GM12878 (cell line): ENCODE data around the gene ATP2A2. TPM values are rescaled to one million over a fixed set of nuclear protein-coding genes. Genes with fewer than 3 reads are reported as not detected.
A peak's percentile ranks its signal among the peaks of the same experiment; 100 is the strongest.

ENCODE experiments used
- BMI1 ChIP-seq: fragments of 450-650 bp; IDR thresholded peaks from 2 replicates; pipeline ENCODE4 v1.6.1; 2016; ENCODE audit warnings: mild to moderate bottlenecking, moderate library complexity, borderline replicate concordance
- E4F1 ChIP-seq: fragments of 450-650 bp; IDR thresholded peaks from 2 replicates; pipeline ENCODE4 v1.6.1; 2018; ENCODE audit warnings: borderline replicate concordance, mild to moderate bottlenecking; ENCODE audit not compliant: partially characterized antibody
- IRF3 ChIP-seq: fragments of 450-650 bp; IDR thresholded peaks from 2 replicates; pipeline ENCODE4 v1.6.1; 2014; ENCODE audit warnings: mild to moderate bottlenecking
- MEF2A ChIP-seq: IDR thresholded peaks from 2 replicates; pipeline ENCODE4 v1.6.1; 2011; ENCODE audit warnings: low read depth, mild to moderate bottlenecking, low read length, moderate library complexity; ENCODE audit not compliant: insufficient read depth
- MTA2 ChIP-seq: fragments of 450-650 bp; IDR thresholded peaks from 2 replicates; pipeline ENCODE4 v1.6.1; 2016; ENCODE audit warnings: low read depth, mild to moderate bottlenecking, moderate library complexity
- NFIC ChIP-seq: IDR thresholded peaks from 2 replicates; pipeline ENCODE4 v1.6.1; 2012; ENCODE audit warnings: low read depth, mild to moderate bottlenecking, inconsistent platforms, low read length, moderate library complexity
- NR2F1 ChIP-seq: fragments of 450-650 bp; conservative IDR thresholded peaks from 2 replicates; pipeline ENCODE4 v1.6.1; 2017; ENCODE audit warnings: mild to moderate bottlenecking
- POLR2AphosphoS2 ChIP-seq: IDR thresholded peaks from 2 replicates; pipeline ENCODE4 v1.6.1; 2011; ENCODE audit warnings: low read depth, mild to moderate bottlenecking, low read length, improper control_type of control experiment, moderate library complexity
- POU2F2 ChIP-seq: IDR thresholded peaks from 3 replicates; pipeline ENCODE4 v1.6.1; 2011; ENCODE audit warnings: low read depth, mild to moderate bottlenecking, low read length, borderline replicate concordance
- SMAD1 ChIP-seq: fragments of 450-650 bp; IDR thresholded peaks from 2 replicates; pipeline ENCODE4 v1.6.1; 2018; ENCODE audit warnings: mild to moderate bottlenecking, low read depth; ENCODE audit not compliant: partially characterized antibody
- TCF12 ChIP-seq: IDR thresholded peaks from 2 replicates; pipeline ENCODE4 v1.6.1; 2011; ENCODE audit warnings: low read depth, mild to moderate bottlenecking, low read length
- ZBTB11 ChIP-seq: fragments of 450-650 bp; formaldehyde crosslinking; IDR thresholded peaks from 2 replicates; pipeline ENCODE4 v1.5.0; 2022; ENCODE audit warnings: mild to moderate bottlenecking, missing genetic modification characterization
- ZBTB40 ChIP-seq: fragments of 450-650 bp; IDR thresholded peaks from 2 replicates; pipeline ENCODE4 v1.6.1; 2016; ENCODE audit warnings: mild to moderate bottlenecking, moderate library complexity, borderline replicate concordance
- ZNF207 ChIP-seq: fragments of 450-650 bp; IDR thresholded peaks from 2 replicates; pipeline ENCODE4 v1.6.1; 2014; ENCODE audit warnings: antibody characterized with exemption, mild to moderate bottlenecking, borderline replicate concordance
- ZNF384 ChIP-seq: IDR thresholded peaks from 2 replicates; pipeline ENCODE4 v1.6.1; 2012; ENCODE audit warnings: low read depth, mild to moderate bottlenecking, low read length, improper control_type of control experiment, borderline replicate concordance
- polyA plus RNA-seq, 11 experiments: library from polyadenylated mRNA; depleted of rRNA in 4 of 11; unstranded in 6 of 11; stranded (reverse) in 5 of 11; fragments of >200 nt; fragmentation: Nextera tagmentation in 4 of 11; fragmentation: Illumina TruSeq in 1 of 11; extraction: Ambion mirVana in 4 of 11; extraction: Trizol in 1 of 11; gene quantifications; 1 replicate in 1 of 11; 2 replicates in 10 of 11; pipeline versions ENCODE4 v1.2.1 to v1.2.3, GENCODE V29; 2011 to 2016; ENCODE audit warnings: inconsistent platforms in 2 of 11, missing spikeins in 2 of 11, low read depth in 1 of 11
- total RNA-seq, 4 experiments: library from RNA; depleted of rRNA in 3 of 4; stranded (reverse); fragments of >200 nt in 3 of 4; fragmentation: Illumina TruSeq in 1 of 4; extraction: Trizol in 1 of 4; gene quantifications; 2 replicates each; pipeline versions ENCODE4 v1.2.1 to v1.2.3, GENCODE V29; 2013 to 2021

Gene ATP2A2
- total and polyA plus RNA-seq, 10 of the 15 experiments (the other 5 are each of a cell fraction or from before 2014, with no cell fraction given): 3.7 to 133 (median 34.4) TPM

GRCh38 chr12:110280779-110281548 is at the start of gene ATP2A2 (continued):
- TF ChIP-seq ZBTB40 (no peak), ZNF384 (no peak), E4F1 (no peak), NFIC (no peak), MEF2A (peak; percentile 36; the same call in 1 of the 2 replicates), IRF3 (0 out of 2 replicates have a peak, but pooled peaks have one; percentile 13), SMAD1 (no peak), BMI1 (no peak), MTA2 (no peak), ZNF207 (no peak), ZBTB11 (CRISPR knock-in tag) (no peak), POU2F2 (peak; percentile 65; the same call in 2 of the 3 replicates), NR2F1 (0 out of 2 replicates have a peak, but pooled peaks have one; percentile 23), POLR2AphosphoS2 (peak; percentile 88; the same call in 1 of the 2 replicates), TCF12 (0 out of 2 replicates have a peak, but pooled peaks have one; percentile 16)
